Left ventricle myocardium inferior (tissue), 1 donor: Measurements from ENCODE around the gene ZNF354C. TPM values are rescaled to one million over a fixed set of nuclear protein-coding genes. Genes with fewer than 3 reads are reported as not detected.

Experiments
- DNase-seq: peaks from one replicate; pipeline ENCODE4 v3.0.0-alpha.2; 2020
- H3K27ac ChIP-seq: fragments of 200-600 bp; replicated peaks from 2 replicates; pipeline ENCODE4 v1.8.0; 2021
- H3K27me3 ChIP-seq: fragments of 200-600 bp; 2 replicates; pipeline ENCODE4 v1.8.0; 2021; ENCODE audit warnings: low read depth
- H3K36me3 ChIP-seq: fragments of 200-600 bp; 2 replicates; pipeline ENCODE4 v1.8.0; 2021
- H3K4me1 ChIP-seq: fragments of 200-600 bp; 2 replicates; pipeline ENCODE4 v1.8.0; 2021
- H3K4me3 ChIP-seq: fragments of 200-600 bp; 2 replicates; pipeline ENCODE4 v1.8.0; 2021; ENCODE audit warnings: mild to moderate bottlenecking, moderate library complexity
- H3K9me3 ChIP-seq: fragments of 200-600 bp; replicated peaks from 2 replicates; pipeline ENCODE4 v1.8.0; 2021
- CTCF ChIP-seq: fragments of 200-600 bp; IDR thresholded peaks from 2 replicates; pipeline ENCODE4 v1.8.0; 2021; ENCODE audit warnings: antibody characterized with exemption, mild to moderate bottlenecking, borderline replicate concordance
- intact Hi-C: fragments of 100-400 bp; cut with micrococcal nuclease; formaldehyde crosslinking; loops from one replicate; pipeline ENCODE4 v1.11.0; 2022
- total RNA-seq: library from RNA; stranded (reverse); fragmentation: NEBNext Ultra II Directional; extraction: Animal tissue kit (Norgen Biotek cat#: 25700); gene quantifications from one replicate; pipeline ENCODE4 v1.2.1, GENCODE V29; 2021
- donor health status: DM: no; HTN: yes; CAD: no; lungs with severe emphysema.

The ZNF354C gene
- total RNA-seq, 1 donor from 2014 or later = 5.2 TPM

- intact Hi-C loops = no loop called here
- H3K36me3 ChIP-seq = no peaks in the 10 kb centered on the region
Measured at GRCh38 chr5:179127136-179128040, 67.2 kb downstream of the ZNF354C start.

GRCh38 chr5:179128041-179128365 lies 67.8 kb downstream of the ZNF354C start:
- Histone ChIP-seq H3K4me3 (no peak overlapping the region), H3K4me1 (no peaks in the 10 kb centered on the region), H3K9me3 (no peaks in the 10 kb centered on the region), H3K27me3 (peaks cover 10% of the 10 kb centered on the region), H3K36me3 (no peaks in the 10 kb centered on the region), H3K27ac (no peak overlapping the region)
- DNase-seq = no peak
- intact Hi-C loops = no loop called here
- TF ChIP-seq CTCF = no peak

More at GRCh38 chr5:179127136-179128040, 67.2 kb downstream of the ZNF354C start:
- H3K4me1 ChIP-seq = no peaks in the 10 kb centered on the region
- H3K27me3 ChIP-seq = peaks cover 10% of the 10 kb centered on the region
- no peak overlapping the region for H3K4me3 ChIP-seq
- no peak overlapping the region for H3K27ac ChIP-seq
- H3K9me3 ChIP-seq = no peaks in the 10 kb centered on the region
- no peak for DNase-seq
- no peak for TF ChIP-seq CTCF

DNA sequence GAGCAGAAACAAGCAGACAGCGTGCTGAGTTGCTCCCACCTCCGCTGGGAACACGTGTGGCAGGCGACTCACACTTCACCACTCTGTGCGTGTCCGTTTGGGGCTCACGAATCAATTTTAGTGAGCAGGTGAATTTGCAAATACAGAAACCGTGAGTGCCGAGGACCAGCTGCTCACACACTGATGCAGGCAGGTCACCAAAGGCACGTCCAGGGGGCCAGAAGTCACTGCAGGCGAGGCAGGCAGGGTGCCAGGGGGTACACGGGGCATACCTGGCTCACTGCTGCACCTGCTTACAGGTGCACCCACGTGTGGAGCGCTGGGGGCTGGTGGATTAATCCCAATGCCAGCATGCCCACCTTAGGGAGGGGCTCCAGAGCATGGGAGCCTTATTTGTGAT lies 68.8 kb downstream of the ZNF354C start:
- no peaks in the 10 kb centered on the region for H3K36me3 ChIP-seq
- intact Hi-C loops = no loop called here

GRCh38 chr5:179129607-179130071 lies 69.5 kb downstream of the ZNF354C start:
- intact Hi-C loops = no loop called here
- H3K9me3 ChIP-seq = no peaks in the 10 kb centered on the region
- H3K27ac ChIP-seq = no peak overlapping the region
- H3K4me1 ChIP-seq = no peaks in the 10 kb centered on the region
- no peak overlapping the region for H3K4me3 ChIP-seq
- peaks cover 10% of the 10 kb centered on the region for H3K27me3 ChIP-seq
- no peak for DNase-seq
- TF ChIP-seq CTCF = no peak
- no peaks in the 10 kb centered on the region for H3K36me3 ChIP-seq

More for the DNA sequence above, 68.8 kb downstream of the ZNF354C start:
- Histone ChIP-seq H3K27me3 (peaks cover 10% of the 10 kb centered on the region), H3K4me3 (no peak overlapping the region), H3K4me1 (no peaks in the 10 kb centered on the region), H3K9me3 (no peaks in the 10 kb centered on the region), H3K27ac (no peak overlapping the region)
- TF ChIP-seq CTCF = no peak
- no peak for DNase-seq

DNA sequence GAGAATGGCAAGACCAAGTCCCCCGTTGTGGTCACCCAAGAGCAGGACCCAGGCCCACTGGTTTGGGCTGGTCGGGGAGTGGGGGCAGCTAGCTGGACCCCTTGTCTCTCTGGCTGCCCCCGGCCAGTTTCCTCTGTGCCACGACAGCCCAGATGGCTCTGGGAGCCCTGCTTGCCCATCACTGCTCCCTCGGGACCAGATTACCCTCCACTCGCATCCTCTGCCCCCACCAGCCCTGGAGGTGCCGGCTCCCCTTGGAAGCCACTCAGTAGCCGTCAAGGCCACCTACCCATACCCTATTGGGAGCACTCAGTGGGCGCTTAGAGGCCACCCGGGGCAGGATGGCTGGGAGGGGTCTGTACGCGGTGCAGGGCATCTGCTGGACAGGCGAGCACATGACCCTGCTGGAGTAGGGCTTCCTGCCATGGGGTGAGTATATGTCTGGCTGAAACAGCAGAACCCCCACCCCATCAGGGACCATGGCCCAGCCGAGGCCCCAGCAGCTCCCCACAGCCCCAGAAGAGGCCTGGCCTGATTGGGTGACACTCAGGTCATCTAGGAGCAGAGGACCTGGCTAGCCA lies 70.0 kb downstream of the ZNF354C start:
- TF ChIP-seq CTCF = no peak
- Histone ChIP-seq H3K9me3 (no peaks in the 10 kb centered on the region), H3K27me3 (peaks cover 10% of the 10 kb centered on the region), H3K27ac (no peak overlapping the region), H3K36me3 (no peaks in the 10 kb centered on the region), H3K4me1 (no peaks in the 10 kb centered on the region), H3K4me3 (no peak overlapping the region)
- no peak for DNase-seq
- intact Hi-C loops = no loop called here
